Large intestine (tissue), 3 donors: ENCODE data around the gene FBXO30. TPM values are rescaled to one million over a fixed set of nuclear protein-coding genes. Genes with fewer than 3 reads are reported as not detected.

ENCODE experiments used
- DNase-seq, 2 donors: peaks; one replicate each; pipeline versions ENCODE4 v3.0.0 to v3.0.0-alpha.2; 2013
- H3K27ac ChIP-seq: one replicate; pipeline ENCODE4 v1.5.1; 2013; ENCODE audit warnings: low read length
- H3K27me3 ChIP-seq: 2 replicates; pipeline ENCODE4 v1.6.1; 2013; ENCODE audit warnings: low read length; ENCODE audit not compliant: control insufficient read depth, insufficient read depth
- H3K36me3 ChIP-seq: 2 replicates; pipeline ENCODE4 v1.6.1; 2013; ENCODE audit warnings: low read length; ENCODE audit not compliant: control insufficient read depth, insufficient read depth
- H3K4me1 ChIP-seq: one replicate; pipeline ENCODE4 v1.6.1; 2013; ENCODE audit warnings: low read length; ENCODE audit not compliant: control insufficient read depth, insufficient read depth
- H3K4me3 ChIP-seq: one replicate; pipeline ENCODE4 v1.5.1; 2013; ENCODE audit warnings: low read length
- H3K9me3 ChIP-seq: one replicate; pipeline ENCODE4 v1.6.1; 2013; ENCODE audit warnings: mild to moderate bottlenecking, low read depth, low read length, moderate library complexity; ENCODE audit not compliant: control insufficient read depth
- WGBS: methylation state at CpG from one replicate; pipeline ENCODE4 v1.1.5; 2013; ENCODE audit warnings: low lambda C conversion rate; ENCODE audit not compliant: insufficient coverage; 5-methylcytosine and 5-hydroxymethylcytosine counted together
- polyA plus RNA-seq: library from polyadenylated mRNA; unstranded; fragments of 120-200 nt; gene quantifications from one replicate; pipeline ENCODE4 v1.2.1, GENCODE V29; 2013

The FBXO30 gene
- polyA plus RNA-seq, 1 donor: 11.9 TPM

DNA sequence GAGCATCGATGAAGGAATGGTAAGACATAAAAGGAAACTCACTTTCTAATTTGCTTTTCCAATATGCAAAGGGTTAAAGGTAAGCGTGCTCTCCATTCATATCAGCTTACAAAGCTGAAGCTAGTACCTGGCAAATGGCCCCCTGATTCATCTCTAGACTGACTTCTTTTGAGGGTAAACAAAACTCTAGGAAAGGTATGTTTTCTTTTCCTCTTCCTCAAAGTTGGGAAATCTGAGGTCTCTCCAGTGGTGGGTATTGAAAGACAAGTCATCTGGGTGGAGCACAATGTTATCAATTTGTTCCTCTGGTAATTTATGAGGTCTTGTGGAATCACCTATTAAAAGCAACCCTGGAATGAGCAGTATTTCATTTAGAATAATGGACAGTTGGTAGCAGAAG is 7.9 kb upstream of the FBXO30 start:
- no CpG with 5 or more reads among the region's 2 CpGs for WGBS
- DNase-seq: no peak

GRCh38 chr6:145819994-145820393 is 5.4 kb upstream of the FBXO30 start:
- no peaks in the 10 kb centered on the region for H3K36me3 ChIP-seq
- H3K27ac ChIP-seq: no peak overlapping the region
- 100% methylated on average over 1 of the region's 1 CpG for WGBS
- no peaks in the 10 kb centered on the region for H3K27me3 ChIP-seq
- H3K9me3 ChIP-seq: no peaks in the 10 kb centered on the region
- no peak for DNase-seq
- no peak overlapping the region for H3K4me3 ChIP-seq
- peaks cover 4% of the 10 kb centered on the region for H3K4me1 ChIP-seq

More for the DNA sequence above, 7.9 kb upstream of the FBXO30 start:
- H3K4me3 ChIP-seq: no peak overlapping the region
- H3K4me1 ChIP-seq: no peaks in the 10 kb centered on the region
- H3K27me3 ChIP-seq: no peaks in the 10 kb centered on the region
- no peaks in the 10 kb centered on the region for H3K9me3 ChIP-seq
- H3K36me3 ChIP-seq: no peaks in the 10 kb centered on the region
- no peak overlapping the region for H3K27ac ChIP-seq

DNA sequence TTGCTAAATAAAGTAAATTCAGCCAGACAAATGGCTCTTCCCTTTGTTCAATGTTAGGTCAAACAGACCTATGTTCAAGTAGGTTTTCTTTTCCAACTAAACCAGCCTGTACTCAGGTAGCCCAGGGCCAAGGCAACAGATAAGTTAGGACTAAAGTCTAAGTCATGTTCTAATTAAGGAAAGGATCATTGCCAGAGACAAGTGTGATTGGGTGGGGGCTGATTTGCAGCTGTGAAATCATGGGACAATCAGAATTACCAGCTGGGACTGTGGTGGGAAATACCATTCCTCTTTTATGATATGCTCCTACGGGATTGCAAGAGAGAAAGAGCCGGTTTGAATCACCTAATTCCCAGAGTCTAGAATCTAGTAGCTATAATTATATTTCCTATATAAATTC is 4.2 kb upstream of the FBXO30 start:
- no CpG with 5 or more reads among the region's 2 CpGs for WGBS
- Histone ChIP-seq H3K27ac (no peak overlapping the region), H3K36me3 (no peaks in the 10 kb centered on the region), H3K4me1 (peaks cover 4% of the 10 kb centered on the region), H3K4me3 (no peak overlapping the region), H3K9me3 (no peaks in the 10 kb centered on the region), H3K27me3 (no peaks in the 10 kb centered on the region)
- peak; percentile 19 to 46 for DNase-seq

GRCh38 chr6:145816392-145816791 is 1.8 kb upstream of the FBXO30 start:
- Histone ChIP-seq H3K4me3 (no peak overlapping the region), H3K27ac (no peak overlapping the region), H3K9me3 (no peaks in the 10 kb centered on the region), H3K36me3 (no peaks in the 10 kb centered on the region), H3K27me3 (no peaks in the 10 kb centered on the region), H3K4me1 (peaks cover 4% of the 10 kb centered on the region)
- DNase-seq: no peak
- 92% methylated on average over 2 of the region's 8 CpGs for WGBS

DNA sequence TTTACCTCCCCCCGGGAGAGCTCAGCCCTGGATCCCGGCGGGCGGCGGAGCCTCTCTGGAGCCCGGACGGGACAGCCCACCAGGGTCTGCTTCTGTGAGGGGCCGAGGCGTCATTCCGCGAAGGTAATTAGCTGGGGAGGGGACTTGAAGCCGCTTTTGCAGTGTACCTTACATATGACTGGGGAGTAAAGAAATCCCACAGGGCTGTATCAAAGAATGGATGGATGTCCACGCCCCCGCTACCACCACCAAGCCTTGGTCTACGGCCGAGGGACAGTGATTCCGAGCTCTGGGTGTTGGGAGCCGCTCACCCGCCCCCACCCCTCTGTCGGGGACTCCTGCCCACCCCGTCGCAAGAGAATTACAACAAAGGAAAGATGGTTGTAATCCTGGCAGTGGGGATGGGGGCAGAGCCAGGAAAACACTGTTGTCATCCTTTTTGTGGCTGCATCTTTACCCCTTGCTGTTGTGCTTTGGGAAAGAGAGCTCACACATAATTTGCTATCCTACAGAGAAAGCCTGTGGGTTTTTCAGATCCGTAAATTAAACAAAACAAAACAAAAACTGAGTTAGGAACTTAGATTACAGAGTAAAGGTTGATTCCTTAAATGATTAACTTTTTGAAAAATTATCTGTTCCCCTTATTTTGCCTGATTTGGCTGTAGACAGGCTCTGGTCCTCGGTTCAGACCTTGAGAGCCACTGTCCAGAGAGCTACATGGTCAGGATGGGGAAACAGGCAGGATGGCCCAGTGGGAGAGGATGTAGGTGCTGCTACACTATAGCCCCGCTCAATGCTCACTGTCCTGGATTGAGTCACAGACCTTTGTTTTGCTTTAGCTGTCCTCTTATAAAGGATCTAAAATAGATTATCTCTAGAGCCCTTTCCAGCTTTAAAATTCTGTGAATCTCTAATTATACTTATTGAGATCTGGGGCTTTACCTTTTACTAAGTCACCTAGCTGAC is 997 bp upstream of the FBXO30 start:
- peak in 1 of 2 donors; percentile 24 for DNase-seq
- Histone ChIP-seq H3K4me3 (peak overlapping the region; percentile 56), H3K27me3 (no peaks in the 10 kb centered on the region), H3K4me1 (peaks cover 4% of the 10 kb centered on the region), H3K36me3 (no peaks in the 10 kb centered on the region), H3K27ac (peak overlapping the region; percentile 76), H3K9me3 (no peaks in the 10 kb centered on the region)
- WGBS: 0% methylated on average over 1 of the region's 25 CpGs

- 0% methylated on average over 1 of the region's 33 CpGs for WGBS
- no peaks in the 10 kb centered on the region for H3K36me3 ChIP-seq
- peaks cover 4% of the 10 kb centered on the region for H3K4me1 ChIP-seq
- no peaks in the 10 kb centered on the region for H3K27me3 ChIP-seq
- H3K9me3 ChIP-seq: no peaks in the 10 kb centered on the region
- DNase-seq: peak; percentile 9 to 80
- peak overlapping the region; percentile 69 for H3K27ac ChIP-seq
- peak overlapping the region; percentile 56 for H3K4me3 ChIP-seq
Measured at GRCh38 chr6:145814035-145814500, 527 bp downstream of the FBXO30 start.

DNA sequence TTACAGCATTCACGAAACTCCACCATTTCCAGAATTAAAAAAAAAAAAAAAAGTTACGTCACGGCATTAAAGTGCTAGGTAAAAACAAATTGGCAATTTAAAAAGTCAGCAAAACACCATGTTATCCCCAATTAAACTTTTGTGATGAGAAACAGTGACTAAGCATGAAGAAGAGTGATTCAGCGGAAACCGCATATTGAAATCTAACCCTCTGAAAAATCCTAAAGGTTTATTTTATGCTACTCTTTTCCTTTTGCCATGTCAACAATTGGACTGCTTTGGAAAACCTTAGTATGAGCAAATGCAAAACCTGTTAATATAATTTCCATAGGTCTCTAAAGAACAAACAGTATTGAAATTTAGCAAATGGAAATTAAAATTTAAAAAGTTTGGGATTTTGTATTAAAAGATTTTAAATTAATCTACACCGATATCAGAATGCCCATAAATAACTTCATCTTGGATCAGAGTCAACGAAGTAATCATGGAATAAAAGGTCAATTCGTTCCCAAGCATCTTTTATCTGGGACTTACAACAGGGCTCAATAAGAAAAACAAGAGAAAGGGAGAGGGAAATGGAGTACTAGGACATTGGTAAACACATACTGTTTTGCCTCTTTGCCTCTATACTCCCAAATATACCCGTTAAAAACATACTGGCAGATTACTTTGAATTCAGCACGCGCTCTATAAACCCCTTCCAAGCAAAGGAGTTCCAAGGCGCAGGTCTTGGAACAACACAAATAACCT is 1.1 kb downstream of the FBXO30 start:
- Histone ChIP-seq H3K4me3 (peak overlapping the region; percentile 56), H3K27me3 (no peaks in the 10 kb centered on the region), H3K27ac (peak overlapping the region; percentile 69), H3K9me3 (no peaks in the 10 kb centered on the region), H3K4me1 (peaks cover 4% of the 10 kb centered on the region), H3K36me3 (no peaks in the 10 kb centered on the region)
- peak; percentile 22 to 30 for DNase-seq
- 0% methylated on average over 1 of the region's 12 CpGs for WGBS

GRCh38 chr6:145811741-145812140 is 2.9 kb downstream of the FBXO30 start:
- no peaks in the 10 kb centered on the region for H3K36me3 ChIP-seq
- no peak for DNase-seq
- H3K9me3 ChIP-seq: no peaks in the 10 kb centered on the region
- no peak overlapping the region for H3K27ac ChIP-seq
- peaks cover 4% of the 10 kb centered on the region for H3K4me1 ChIP-seq
- H3K4me3 ChIP-seq: no peak overlapping the region
- H3K27me3 ChIP-seq: no peaks in the 10 kb centered on the region
- WGBS: no CpG with 5 or more reads among the region's 1 CpG

GRCh38 chr6:145809785-145810184 is 4.8 kb downstream of the FBXO30 start:
- no peak overlapping the region for H3K27ac ChIP-seq

GRCh38 chr6:145809211-145809610 is 5.4 kb downstream of the FBXO30 start:
- Histone ChIP-seq H3K4me3 (no peak overlapping the region), H3K9me3 (no peaks in the 10 kb centered on the region), H3K4me1 (no peaks in the 10 kb centered on the region), H3K27me3 (no peaks in the 10 kb centered on the region), H3K27ac (no peak overlapping the region), H3K36me3 (peaks cover 19% of the 10 kb centered on the region)
- no peak for DNase-seq

More at GRCh38 chr6:145809785-145810184, 4.8 kb downstream of the FBXO30 start:
- H3K9me3 ChIP-seq: no peaks in the 10 kb centered on the region
- no peak for DNase-seq
- no peaks in the 10 kb centered on the region for H3K4me1 ChIP-seq
- no peaks in the 10 kb centered on the region for H3K27me3 ChIP-seq
- no CpG with 5 or more reads among the region's 1 CpG for WGBS
- H3K4me3 ChIP-seq: no peak overlapping the region
- H3K36me3 ChIP-seq: peaks cover 14% of the 10 kb centered on the region
